Measurements from ENCODE around the gene MARK3. TPM values are rescaled to one million over a fixed set of nuclear protein-coding genes. Genes with fewer than 3 reads are reported as not detected.

MARK3 gene
- polyA plus RNA-seq, 3 donors, result 29.3 to 163 (median 44.7) TPM

DNA sequence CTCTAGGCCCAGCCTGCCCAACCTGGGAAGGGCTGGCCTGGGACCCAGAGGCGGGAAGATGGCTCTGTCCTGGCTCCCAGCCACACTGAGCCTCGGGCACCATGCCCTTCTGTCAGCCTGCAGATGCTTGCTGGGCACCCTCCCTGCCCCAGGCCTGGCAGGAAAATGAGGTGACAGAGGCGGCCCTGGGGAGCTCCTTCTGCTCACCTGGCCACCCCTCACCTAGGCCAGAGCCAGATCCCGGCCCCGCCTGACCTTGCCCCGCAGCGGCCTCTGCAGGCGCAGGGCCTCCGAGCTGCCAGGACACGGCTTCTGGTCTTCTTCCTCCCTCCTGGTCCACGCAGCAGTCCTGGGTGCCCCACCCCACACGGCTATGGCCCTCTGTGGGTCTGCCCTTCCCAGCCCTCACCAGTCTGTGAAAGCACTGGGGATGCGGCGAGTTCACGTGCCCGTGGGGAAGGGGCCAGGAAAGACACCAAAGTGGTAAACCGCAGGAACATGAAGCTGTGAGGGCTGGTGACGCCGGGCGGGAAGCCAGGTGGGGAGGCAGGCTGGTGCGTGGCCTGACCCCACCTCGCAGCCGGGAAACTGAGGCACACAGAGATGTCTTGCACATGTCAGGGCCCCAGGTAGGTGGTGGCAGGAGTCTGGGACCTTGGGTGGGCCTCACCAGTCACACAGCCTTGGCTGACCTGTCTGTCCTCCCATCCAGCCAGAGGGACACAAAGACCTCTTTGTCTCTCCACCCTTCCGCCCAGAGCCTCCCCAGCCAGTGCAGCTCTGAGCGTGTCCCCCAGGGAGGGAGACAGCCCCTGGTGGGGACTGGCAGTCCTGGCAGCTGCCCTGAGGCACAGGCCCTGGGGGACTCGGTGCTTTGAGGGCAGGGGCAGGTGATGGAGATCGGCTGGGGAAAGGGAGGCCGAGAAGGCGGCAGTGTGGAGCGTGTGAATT lies 164.4 kb downstream of the MARK3 start:
- peaks cover 0 to 1% of the 10 kb centered on the region in 2 donors for H3K36me3 Mint-ChIP-seq
- no peak overlapping the region for H3K27ac Mint-ChIP-seq
- H3K9me3 Mint-ChIP-seq, result no peaks in the 10 kb centered on the region
- Histone ChIP-seq H3K4me3 (replicated peaks in 1 of 3; ENCODE audit: low read depth in 2 of 3, low read length in 3 of 3) (no peak overlapping the region), H2AFZ (ENCODE audit: insufficient read depth, low read depth, low read length, poor library complexity, severe bottlenecking) (no peak overlapping the region), H3K9ac (ENCODE audit: insufficient read depth, low read length, poor library complexity, severe bottlenecking) (no peak overlapping the region), H3K27me3 (ENCODE audit: control insufficient read depth in 2 of 2, insufficient read depth in 2 of 2, low read length in 2 of 2) (no peaks in the 10 kb centered on the region), H4K20me1 (ENCODE audit: insufficient read depth, low read length) (peaks cover 44% of the 10 kb centered on the region), H3K27ac (ENCODE audit: low read depth in 1 of 2, low read length in 2 of 2) (no peak overlapping the region), H3K4me2 (replicated peaks; ENCODE audit: extremely low read depth, low read length, poor library complexity, severe bottlenecking) (no peak overlapping the region), H3K4me1 (ENCODE audit: control insufficient read depth in 1 of 2, insufficient read depth in 2 of 2, low read length in 2 of 2) (no peaks in the 10 kb centered on the region), H3K9me3 (replicated peaks in 1 of 2; ENCODE audit: control insufficient read depth in 1 of 2, insufficient read depth in 1 of 2, low read length in 2 of 2) (no peaks in the 10 kb centered on the region), H3K79me2 (ENCODE audit: insufficient read depth, low read length) (no peaks in the 10 kb centered on the region), H3K36me3 (replicated peaks in 1 of 2; ENCODE audit: control insufficient read depth in 1 of 2, insufficient read depth in 2 of 2, low read length in 2 of 2) (peaks cover 0 to 12% of the 10 kb centered on the region in 2 donors)
- H3K4me1 Mint-ChIP-seq, result no peaks in the 10 kb centered on the region
- intact Hi-C loops (cut with micrococcal nuclease), result loop anchor here in 1 of 2 donors (5.0 kb wide), 1 partner anchor 47 kb away; no protein-coding TSS in a partner anchor
- TF ChIP-seq, protein P1, sequence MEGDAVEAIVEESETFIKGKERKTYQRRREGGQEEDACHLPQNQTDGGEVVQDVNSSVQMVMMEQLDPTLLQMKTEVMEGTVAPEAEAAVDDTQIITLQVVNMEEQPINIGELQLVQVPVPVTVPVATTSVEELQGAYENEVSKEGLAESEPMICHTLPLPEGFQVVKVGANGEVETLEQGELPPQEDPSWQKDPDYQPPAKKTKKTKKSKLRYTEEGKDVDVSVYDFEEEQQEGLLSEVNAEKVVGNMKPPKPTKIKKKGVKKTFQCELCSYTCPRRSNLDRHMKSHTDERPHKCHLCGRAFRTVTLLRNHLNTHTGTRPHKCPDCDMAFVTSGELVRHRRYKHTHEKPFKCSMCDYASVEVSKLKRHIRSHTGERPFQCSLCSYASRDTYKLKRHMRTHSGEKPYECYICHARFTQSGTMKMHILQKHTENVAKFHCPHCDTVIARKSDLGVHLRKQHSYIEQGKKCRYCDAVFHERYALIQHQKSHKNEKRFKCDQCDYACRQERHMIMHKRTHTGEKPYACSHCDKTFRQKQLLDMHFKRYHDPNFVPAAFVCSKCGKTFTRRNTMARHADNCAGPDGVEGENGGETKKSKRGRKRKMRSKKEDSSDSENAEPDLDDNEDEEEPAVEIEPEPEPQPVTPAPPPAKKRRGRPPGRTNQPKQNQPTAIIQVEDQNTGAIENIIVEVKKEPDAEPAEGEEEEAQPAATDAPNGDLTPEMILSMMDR (IDR thresholded peaks at IDR 0.05), result no peak
- H3K27me3 Mint-ChIP-seq (ENCODE audit: low read depth in 3 of 3), result peaks cover 0 to 4% (median 1%) of the 10 kb centered on the region in 3 donors
- H3K4me3 Mint-ChIP-seq, result no peak overlapping the region
- DNase-seq, result no peak
- 94% methylated on average over 22 of the region's 30 CpGs for WGBS (ENCODE audit: insufficient coverage)

DNA sequence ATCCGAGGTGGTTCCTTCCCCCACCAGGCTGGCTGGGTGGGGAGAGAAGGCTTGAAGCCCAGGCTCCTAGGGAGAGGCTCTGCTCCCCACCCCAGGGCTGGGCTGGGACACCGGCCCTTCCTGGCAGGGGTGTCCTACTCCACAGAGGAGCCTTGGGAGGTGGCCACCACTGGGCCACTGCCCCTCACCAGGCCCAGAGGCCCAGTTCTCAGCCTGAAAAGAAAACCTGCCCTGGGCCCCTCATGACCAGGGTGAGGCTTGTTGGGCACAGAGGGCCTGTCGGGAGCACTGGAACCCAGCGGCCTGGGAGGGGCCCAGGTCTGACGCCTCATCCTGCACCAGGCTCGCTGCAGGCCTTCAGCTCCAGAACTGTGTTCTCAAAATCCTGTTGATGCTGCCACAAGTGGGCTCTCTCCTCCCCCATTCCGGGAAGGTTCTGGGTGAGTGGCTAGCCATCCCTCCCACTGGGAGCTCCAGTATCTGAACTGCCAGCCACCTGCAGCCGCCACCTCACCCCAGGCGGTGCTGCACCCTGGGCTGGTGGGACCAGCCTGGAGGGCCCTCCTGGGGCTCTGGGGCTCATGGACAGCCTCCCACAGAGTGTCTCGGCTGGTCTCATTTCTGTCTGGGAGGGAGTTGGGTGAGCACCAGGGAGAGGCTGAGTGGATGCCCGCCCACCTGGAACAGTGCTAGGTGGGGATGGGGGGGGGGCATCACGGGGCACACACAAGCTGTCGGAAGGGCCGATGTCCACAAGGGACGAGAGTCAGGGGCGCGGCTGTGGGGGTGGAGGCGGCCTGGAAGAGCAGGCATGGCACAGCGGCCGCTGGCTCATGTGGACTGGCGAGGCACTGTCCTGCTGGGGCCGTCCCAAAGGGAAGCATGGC lies 165.5 kb downstream of the MARK3 start:
- H3K4me3 Mint-ChIP-seq, result no peak overlapping the region
- H3K4me1 Mint-ChIP-seq, result no peaks in the 10 kb centered on the region
- TF ChIP-seq, protein P1 (IDR thresholded peaks at IDR 0.05), result no peak
- 92% methylated on average over 19 of the region's 22 CpGs for WGBS (ENCODE audit: insufficient coverage)
- H3K9me3 Mint-ChIP-seq, result no peaks in the 10 kb centered on the region
- Histone ChIP-seq H3K9me3 (replicated peaks in 1 of 2; ENCODE audit: control insufficient read depth in 1 of 2, insufficient read depth in 1 of 2, low read length in 2 of 2) (no peaks in the 10 kb centered on the region), H3K4me2 (replicated peaks; ENCODE audit: extremely low read depth, low read length, poor library complexity, severe bottlenecking) (no peak overlapping the region), H3K27ac (ENCODE audit: low read depth in 1 of 2, low read length in 2 of 2) (no peak overlapping the region), H3K9ac (ENCODE audit: insufficient read depth, low read length, poor library complexity, severe bottlenecking) (no peak overlapping the region), H2AFZ (ENCODE audit: insufficient read depth, low read depth, low read length, poor library complexity, severe bottlenecking) (no peak overlapping the region), H3K36me3 (replicated peaks in 1 of 2; ENCODE audit: control insufficient read depth in 1 of 2, insufficient read depth in 2 of 2, low read length in 2 of 2) (peaks cover 2 to 12% of the 10 kb centered on the region in 2 donors), H3K4me3 (replicated peaks in 1 of 3; ENCODE audit: low read depth in 2 of 3, low read length in 3 of 3) (no peak overlapping the region), H3K4me1 (ENCODE audit: control insufficient read depth in 1 of 2, insufficient read depth in 2 of 2, low read length in 2 of 2) (no peaks in the 10 kb centered on the region), H4K20me1 (ENCODE audit: insufficient read depth, low read length) (peaks cover 52% of the 10 kb centered on the region), H3K27me3 (ENCODE audit: control insufficient read depth in 2 of 2, insufficient read depth in 2 of 2, low read length in 2 of 2) (no peaks in the 10 kb centered on the region), H3K79me2 (ENCODE audit: insufficient read depth, low read length) (no peaks in the 10 kb centered on the region)
- intact Hi-C loops (cut with micrococcal nuclease), result no loop called here
- H3K27ac Mint-ChIP-seq, result no peak overlapping the region
- DNase-seq, result no peak
- H3K27me3 Mint-ChIP-seq (ENCODE audit: low read depth in 3 of 3), result peaks cover 0 to 4% (median 1%) of the 10 kb centered on the region in 3 donors
- H3K36me3 Mint-ChIP-seq, result peaks cover 0 to 10% of the 10 kb centered on the region in 2 donors

Data from CD14-positive monocyte (primary cell).